ENCODE measurements around the gene CNTNAP2.

DNA sequence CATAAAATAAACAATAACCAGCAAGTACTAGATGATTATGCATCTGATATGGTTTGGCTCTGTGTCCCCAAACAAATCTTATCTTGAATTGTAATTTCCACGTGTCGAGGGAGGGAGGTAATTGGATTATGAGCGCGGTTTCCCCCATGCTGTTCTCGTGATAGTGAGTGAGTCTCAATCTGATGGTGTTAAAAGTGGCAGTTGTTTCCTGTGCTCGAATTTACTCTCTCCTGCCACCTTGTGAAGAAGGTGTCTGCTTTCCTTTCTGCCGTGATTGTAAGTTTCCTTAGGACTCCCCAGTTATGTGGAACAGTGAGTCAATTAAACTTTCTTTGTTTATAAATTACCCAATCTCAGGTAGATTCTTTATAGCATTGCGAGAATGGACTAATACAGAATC, 15.1 kb downstream of the CNTNAP2 start:
- TF ChIP-seq, protein P1, sequence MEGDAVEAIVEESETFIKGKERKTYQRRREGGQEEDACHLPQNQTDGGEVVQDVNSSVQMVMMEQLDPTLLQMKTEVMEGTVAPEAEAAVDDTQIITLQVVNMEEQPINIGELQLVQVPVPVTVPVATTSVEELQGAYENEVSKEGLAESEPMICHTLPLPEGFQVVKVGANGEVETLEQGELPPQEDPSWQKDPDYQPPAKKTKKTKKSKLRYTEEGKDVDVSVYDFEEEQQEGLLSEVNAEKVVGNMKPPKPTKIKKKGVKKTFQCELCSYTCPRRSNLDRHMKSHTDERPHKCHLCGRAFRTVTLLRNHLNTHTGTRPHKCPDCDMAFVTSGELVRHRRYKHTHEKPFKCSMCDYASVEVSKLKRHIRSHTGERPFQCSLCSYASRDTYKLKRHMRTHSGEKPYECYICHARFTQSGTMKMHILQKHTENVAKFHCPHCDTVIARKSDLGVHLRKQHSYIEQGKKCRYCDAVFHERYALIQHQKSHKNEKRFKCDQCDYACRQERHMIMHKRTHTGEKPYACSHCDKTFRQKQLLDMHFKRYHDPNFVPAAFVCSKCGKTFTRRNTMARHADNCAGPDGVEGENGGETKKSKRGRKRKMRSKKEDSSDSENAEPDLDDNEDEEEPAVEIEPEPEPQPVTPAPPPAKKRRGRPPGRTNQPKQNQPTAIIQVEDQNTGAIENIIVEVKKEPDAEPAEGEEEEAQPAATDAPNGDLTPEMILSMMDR (IDR thresholded peaks at IDR 0.05), result no peak
- TF ChIP-seq POLR2A (IDR thresholded peaks at IDR 0.05), result no peak

Measured in lower leg skin (tissue), 3 donors.